Measurements from ENCODE around the gene ZBTB3.

DNA sequence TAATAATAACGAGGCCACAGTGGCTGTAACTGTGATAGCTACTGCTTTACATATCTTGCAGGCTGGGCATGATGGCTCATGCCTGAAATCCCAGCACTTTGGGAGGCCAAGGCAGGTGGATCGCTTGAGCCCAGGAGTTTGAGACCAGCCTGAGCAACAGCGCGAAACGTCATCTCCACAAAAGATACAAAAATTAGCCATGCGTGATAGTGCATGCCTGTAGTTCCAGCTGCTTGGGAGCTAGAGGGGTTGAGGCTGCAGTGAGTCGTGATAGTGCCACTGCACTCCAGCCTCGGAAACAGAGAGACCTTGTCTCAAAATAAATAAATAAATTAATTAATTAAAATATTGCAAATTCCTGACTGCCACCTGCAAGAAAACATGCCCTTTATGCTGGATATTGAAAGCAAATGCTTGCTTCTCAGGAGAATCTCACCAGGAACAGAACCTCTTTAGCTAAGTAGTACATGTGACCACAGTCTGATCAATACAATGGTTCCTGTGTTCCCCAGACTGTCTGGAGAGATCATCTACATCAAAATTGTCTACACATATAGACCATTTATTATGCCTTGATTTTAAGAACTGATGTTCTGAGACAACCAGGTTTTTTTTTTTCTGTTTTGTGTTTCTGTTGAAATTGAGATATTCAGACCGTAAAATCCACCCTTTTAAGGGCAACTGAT, 6.3 kb downstream of the ZBTB3 start:
- TF ChIP-seq, protein P1, sequence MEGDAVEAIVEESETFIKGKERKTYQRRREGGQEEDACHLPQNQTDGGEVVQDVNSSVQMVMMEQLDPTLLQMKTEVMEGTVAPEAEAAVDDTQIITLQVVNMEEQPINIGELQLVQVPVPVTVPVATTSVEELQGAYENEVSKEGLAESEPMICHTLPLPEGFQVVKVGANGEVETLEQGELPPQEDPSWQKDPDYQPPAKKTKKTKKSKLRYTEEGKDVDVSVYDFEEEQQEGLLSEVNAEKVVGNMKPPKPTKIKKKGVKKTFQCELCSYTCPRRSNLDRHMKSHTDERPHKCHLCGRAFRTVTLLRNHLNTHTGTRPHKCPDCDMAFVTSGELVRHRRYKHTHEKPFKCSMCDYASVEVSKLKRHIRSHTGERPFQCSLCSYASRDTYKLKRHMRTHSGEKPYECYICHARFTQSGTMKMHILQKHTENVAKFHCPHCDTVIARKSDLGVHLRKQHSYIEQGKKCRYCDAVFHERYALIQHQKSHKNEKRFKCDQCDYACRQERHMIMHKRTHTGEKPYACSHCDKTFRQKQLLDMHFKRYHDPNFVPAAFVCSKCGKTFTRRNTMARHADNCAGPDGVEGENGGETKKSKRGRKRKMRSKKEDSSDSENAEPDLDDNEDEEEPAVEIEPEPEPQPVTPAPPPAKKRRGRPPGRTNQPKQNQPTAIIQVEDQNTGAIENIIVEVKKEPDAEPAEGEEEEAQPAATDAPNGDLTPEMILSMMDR (conservative IDR thresholded peaks at IDR 0.05 in 1 of 2, IDR thresholded peaks at IDR 0.05 in 1 of 2; ENCODE audit: low read depth in 1 of 2, low read length in 2 of 2) = no peak
- no peak for TF ChIP-seq EZH2 (IDR thresholded peaks at IDR 0.05; ENCODE audit: low read length, missing control alignments)

All from fibroblast of lung (primary cell).